Measurements from ENCODE around the gene TAF11L4. TPM values are rescaled to one million over a fixed set of nuclear protein-coding genes. Genes with fewer than 3 reads are reported as not detected.

The TAF11L4 gene
- total and polyA plus RNA-seq, 9 of the 15 experiments (the other 6 are each of a cell fraction or from before 2014, with no cell fraction given), result not detected

DNA sequence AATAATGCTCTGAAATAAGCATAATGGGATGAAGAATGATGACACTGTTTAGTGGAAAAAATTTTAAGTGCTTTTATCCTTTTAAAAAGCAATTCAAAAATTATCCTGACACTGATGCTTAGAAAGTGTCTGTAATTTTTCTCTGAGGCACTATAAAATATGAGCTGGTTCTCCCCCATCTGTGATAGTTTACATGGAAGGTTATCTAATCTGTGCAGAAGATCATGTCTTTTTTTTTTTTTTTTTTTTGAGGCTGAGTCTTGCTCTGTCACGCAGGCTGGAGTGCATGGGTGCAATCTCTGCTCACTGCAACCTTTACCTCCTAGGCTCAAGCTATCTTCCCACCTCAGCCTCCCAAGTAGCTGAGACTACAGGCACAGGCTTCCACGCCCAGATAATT lies 38.8 kb upstream of the TAF11L4 start (continued):
- TF ChIP-seq, protein P1, sequence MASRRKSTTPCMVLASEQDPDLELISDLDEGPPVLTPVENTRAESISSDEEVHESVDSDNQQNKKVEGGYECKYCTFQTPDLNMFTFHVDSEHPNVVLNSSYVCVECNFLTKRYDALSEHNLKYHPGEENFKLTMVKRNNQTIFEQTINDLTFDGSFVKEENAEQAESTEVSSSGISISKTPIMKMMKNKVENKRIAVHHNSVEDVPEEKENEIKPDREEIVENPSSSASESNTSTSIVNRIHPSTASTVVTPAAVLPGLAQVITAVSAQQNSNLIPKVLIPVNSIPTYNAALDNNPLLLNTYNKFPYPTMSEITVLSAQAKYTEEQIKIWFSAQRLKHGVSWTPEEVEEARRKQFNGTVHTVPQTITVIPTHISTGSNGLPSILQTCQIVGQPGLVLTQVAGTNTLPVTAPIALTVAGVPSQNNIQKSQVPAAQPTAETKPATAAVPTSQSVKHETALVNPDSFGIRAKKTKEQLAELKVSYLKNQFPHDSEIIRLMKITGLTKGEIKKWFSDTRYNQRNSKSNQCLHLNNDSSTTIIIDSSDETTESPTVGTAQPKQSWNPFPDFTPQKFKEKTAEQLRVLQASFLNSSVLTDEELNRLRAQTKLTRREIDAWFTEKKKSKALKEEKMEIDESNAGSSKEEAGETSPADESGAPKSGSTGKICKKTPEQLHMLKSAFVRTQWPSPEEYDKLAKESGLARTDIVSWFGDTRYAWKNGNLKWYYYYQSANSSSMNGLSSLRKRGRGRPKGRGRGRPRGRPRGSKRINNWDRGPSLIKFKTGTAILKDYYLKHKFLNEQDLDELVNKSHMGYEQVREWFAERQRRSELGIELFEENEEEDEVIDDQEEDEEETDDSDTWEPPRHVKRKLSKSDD (conservative IDR thresholded peaks at IDR 0.05; ENCODE audit: low read length), result no peak
- TF ChIP-seq HDAC6 (IDR thresholded peaks at IDR 0.05; ENCODE audit: low read depth, low read length) (no peak), RCOR1 (IDR thresholded peaks at IDR 0.05; ENCODE audit: borderline replicate concordance in 1 of 2, low read depth in 2 of 2, low read length in 2 of 2) (peak in 1 of 2 experiments; percentile 30; a peak in 1 of 4 replicates), PML (IDR thresholded peaks at IDR 0.05; ENCODE audit: low read length) (no peak), NR2C2 (CRISPR knock-in tag; IDR thresholded peaks at IDR 0.05) (no peak), NR2C2 (tag; IDR thresholded peaks at IDR 0.05) (no peak), HCFC1 (IDR thresholded peaks at IDR 0.05; ENCODE audit: low read depth, low read length) (no peak), SMARCE1 (IDR thresholded peaks at IDR 0.05) (peak; percentile 27; the same call in 1 of the 2 replicates), ETV5 (CRISPR knock-in tag; IDR thresholded peaks at IDR 0.05; ENCODE audit: low read depth) (no peak), RBFOX2 (IDR thresholded peaks at IDR 0.05; ENCODE audit: low read depth, low read length) (no peak), ZNF354B (CRISPR knock-in tag; IDR thresholded peaks at IDR 0.05) (no peak), TAL1 (IDR thresholded peaks at IDR 0.05) (peak; percentile 32; the same call in 1 of the 2 replicates), SMARCA4 (IDR thresholded peaks at IDR 0.05) (0 out of 2 replicates have a peak, but pooled peaks have one; percentile 28), RAD51 (IDR thresholded peaks at IDR 0.05; ENCODE audit: borderline replicate concordance, low read depth) (no peak), ZNF830 (CRISPR knock-in tag; IDR thresholded peaks at IDR 0.05) (no peak), TEAD4 (IDR thresholded peaks at IDR 0.05; ENCODE audit: low read length) (peak; percentile 58; the same call in 1 of the 2 replicates), TEAD4 (CRISPR knock-in tag; IDR thresholded peaks at IDR 0.05; ENCODE audit: borderline replicate concordance) (no peak), FOS (IDR thresholded peaks at IDR 0.05; ENCODE audit: extremely low read depth, insufficient read length) (no peak), CSDE1 (IDR thresholded peaks at IDR 0.05) (no peak), BCLAF1 (IDR thresholded peaks at IDR 0.05; ENCODE audit: borderline replicate concordance in 1 of 2, control insufficient read depth in 1 of 2, low read depth in 2 of 2, low read length in 1 of 2) (no peak), ILK (tag; IDR thresholded peaks at IDR 0.05; ENCODE audit: borderline replicate concordance, low read depth) (no peak), KLF6 (CRISPR knock-in tag; IDR thresholded peaks at IDR 0.05; ENCODE audit: borderline replicate concordance) (no peak)
- TF ChIP-seq, protein P2, sequence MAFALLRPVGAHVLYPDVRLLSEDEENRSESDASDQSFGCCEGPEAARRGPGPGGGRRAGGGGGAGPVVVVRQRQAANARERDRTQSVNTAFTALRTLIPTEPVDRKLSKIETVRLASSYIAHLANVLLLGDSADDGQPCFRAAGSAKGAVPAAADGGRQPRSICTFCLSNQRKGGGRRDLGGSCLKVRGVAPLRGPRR (CRISPR knock-in tag; IDR thresholded peaks at IDR 0.05), result no peak
- TF ChIP-seq, protein P3, sequence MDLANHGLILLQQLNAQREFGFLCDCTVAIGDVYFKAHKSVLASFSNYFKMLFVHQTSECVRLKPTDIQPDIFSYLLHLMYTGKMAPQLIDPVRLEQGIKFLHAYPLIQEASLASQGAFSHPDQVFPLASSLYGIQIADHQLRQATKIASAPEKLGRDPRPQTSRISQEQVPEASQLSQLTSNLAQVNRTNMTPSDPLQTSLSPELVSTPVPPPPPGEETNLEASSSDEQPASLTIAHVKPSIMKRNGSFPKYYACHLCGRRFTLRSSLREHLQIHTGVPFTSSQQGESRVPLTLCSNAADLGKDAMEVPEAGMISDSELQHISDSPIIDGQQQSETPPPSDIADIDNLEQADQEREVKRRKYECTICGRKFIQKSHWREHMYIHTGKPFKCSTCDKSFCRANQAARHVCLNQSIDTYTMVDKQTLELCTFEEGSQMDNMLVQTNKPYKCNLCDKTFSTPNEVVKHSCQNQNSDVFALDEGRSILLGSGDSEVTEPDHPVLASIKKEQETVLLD (IDR thresholded peaks at IDR 0.05), result no peak

Measured in K562 (cell line).